GM06990 (cell line): Measurements from ENCODE around the gene CYP11A1.

Source experiments
- DNase-seq: peaks from one replicate; pipeline ENCODE4 v3.0.0-alpha.2; 2011; ENCODE audit not compliant: insufficient read length; ENCODE audit errors: extremely low read depth
- H3K27me3 ChIP-seq: replicated peaks from 2 replicates; pipeline ENCODE4 v1.6.0; 2011; ENCODE audit warnings: low read length; ENCODE audit not compliant: control insufficient read depth, insufficient read depth
- H3K36me3 ChIP-seq: 2 replicates; pipeline ENCODE4 v1.5.1; 2011; ENCODE audit warnings: low read length; ENCODE audit not compliant: control insufficient read depth, insufficient read depth
- H3K4me3 ChIP-seq: replicated peaks from 2 replicates; pipeline ENCODE4 v1.5.1; 2011; ENCODE audit warnings: low read depth, mild to moderate bottlenecking, control low read depth, low read length
- TF ChIP-seq, protein P1 (sequence below): IDR thresholded peaks from 2 replicates; pipeline ENCODE4 v1.5.1; 2011; ENCODE audit warnings: low read length, control low read depth, mild to moderate bottlenecking, inconsistent platforms; ENCODE audit not compliant: insufficient read depth, poor library complexity, severe bottlenecking

Gene CYP11A1

DNA sequence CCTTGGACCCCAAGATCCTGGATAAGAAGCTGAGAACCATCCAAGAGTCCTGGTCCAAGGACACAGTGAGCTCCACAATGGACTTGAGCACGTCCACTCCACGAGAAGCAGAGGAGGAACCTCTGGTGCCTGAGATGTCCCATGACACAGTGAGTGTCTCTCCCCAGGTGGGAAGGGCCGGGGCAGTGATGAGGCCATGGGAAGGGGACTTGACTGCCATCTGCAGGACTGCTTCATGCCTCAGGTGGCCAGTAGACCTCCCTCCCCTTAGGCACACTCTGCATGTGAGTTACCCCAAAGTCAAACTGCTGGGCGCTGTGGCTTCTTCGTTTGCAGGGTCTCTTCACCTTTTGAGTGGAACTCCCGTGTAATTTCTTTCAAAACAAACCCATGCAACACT, 71.6 kb downstream of the CYP11A1 start:
- DNase-seq = no peak
- Histone ChIP-seq H3K27me3 (no peaks in the 10 kb centered on the region; the same call in none of the 2 replicates), H3K4me3 (no peak overlapping the region), H3K36me3 (no peaks in the 10 kb centered on the region)
- TF ChIP-seq, protein P1, sequence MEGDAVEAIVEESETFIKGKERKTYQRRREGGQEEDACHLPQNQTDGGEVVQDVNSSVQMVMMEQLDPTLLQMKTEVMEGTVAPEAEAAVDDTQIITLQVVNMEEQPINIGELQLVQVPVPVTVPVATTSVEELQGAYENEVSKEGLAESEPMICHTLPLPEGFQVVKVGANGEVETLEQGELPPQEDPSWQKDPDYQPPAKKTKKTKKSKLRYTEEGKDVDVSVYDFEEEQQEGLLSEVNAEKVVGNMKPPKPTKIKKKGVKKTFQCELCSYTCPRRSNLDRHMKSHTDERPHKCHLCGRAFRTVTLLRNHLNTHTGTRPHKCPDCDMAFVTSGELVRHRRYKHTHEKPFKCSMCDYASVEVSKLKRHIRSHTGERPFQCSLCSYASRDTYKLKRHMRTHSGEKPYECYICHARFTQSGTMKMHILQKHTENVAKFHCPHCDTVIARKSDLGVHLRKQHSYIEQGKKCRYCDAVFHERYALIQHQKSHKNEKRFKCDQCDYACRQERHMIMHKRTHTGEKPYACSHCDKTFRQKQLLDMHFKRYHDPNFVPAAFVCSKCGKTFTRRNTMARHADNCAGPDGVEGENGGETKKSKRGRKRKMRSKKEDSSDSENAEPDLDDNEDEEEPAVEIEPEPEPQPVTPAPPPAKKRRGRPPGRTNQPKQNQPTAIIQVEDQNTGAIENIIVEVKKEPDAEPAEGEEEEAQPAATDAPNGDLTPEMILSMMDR = peak; percentile 16

DNA sequence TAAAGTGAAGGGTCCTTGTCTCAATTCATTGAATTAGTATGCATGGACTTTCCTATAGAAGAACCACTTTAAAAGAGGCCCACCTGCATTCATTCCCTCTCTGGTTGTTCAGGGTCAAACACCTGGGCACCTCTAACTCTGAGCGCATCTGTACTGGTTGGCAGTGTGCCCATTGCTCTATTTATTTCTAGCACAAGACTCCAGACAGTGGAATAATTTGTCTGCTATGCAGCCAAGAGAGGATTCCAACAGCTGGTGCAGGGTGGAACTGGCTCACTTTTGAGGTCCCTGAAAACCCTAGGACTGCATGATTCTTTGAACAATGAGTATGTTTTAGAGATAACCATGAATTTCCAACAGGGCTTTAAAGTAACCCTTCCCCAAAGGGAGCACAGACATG, 73.4 kb downstream of the CYP11A1 start:
- DNase-seq = no peak
- H3K4me3 ChIP-seq = no peak overlapping the region
- TF ChIP-seq, protein P1 = no peak
- H3K27me3 ChIP-seq = no peaks in the 10 kb centered on the region; the same call in 1 of the 2 replicates
- no peaks in the 10 kb centered on the region for H3K36me3 ChIP-seq

DNA sequence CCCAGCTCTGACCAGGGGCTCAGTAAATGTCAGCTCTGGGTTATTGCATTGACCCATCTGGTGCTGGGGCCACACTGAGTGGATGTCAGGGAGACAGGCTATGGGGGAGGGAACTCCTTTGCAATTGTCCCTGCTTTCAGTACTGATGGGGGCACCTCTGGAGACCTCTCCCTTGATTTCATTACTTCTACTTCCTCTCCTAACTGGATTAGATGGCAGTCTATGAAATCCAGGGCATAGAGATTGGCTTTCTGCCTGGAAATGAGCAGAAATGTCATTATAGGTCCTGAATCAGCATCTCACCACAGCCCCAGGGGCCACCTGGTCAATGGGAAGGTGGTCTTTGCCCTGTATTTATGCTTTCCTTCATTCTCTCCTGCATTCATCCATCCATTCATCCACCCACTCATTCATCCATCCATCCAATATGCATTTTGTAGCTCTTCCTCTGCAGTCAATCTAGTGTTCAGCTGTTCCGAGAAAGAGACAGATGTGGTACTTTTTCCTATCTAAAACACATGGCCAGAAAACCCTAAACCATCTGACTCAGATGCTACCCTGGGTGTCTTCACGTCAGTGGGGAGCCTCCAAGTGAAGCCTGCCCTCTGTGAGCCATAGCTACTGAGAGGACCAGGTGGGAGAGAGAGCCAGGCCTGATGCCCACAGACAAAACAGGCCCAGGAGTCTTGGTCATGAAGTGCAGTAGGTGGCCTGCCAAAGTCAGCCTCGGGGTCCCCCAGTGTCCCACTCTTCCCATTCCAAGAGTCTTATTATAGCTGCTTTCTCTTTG, 74.2 kb downstream of the CYP11A1 start:
- Histone ChIP-seq H3K27me3 (no peaks in the 10 kb centered on the region; the same call in 1 of the 2 replicates), H3K36me3 (no peaks in the 10 kb centered on the region), H3K4me3 (no peak overlapping the region)
- TF ChIP-seq, protein P1 = no peak
- DNase-seq = no peak

- DNase-seq = peak; percentile 69
- H3K27me3 ChIP-seq = no peaks in the 10 kb centered on the region; the same call in 1 of the 2 replicates
- H3K4me3 ChIP-seq = no peak overlapping the region
- no peaks in the 10 kb centered on the region for H3K36me3 ChIP-seq
- TF ChIP-seq, protein P1 = no peak
Observed at GRCh38 chr15:74291101-74292071, 76.1 kb downstream of the CYP11A1 start.

DNA sequence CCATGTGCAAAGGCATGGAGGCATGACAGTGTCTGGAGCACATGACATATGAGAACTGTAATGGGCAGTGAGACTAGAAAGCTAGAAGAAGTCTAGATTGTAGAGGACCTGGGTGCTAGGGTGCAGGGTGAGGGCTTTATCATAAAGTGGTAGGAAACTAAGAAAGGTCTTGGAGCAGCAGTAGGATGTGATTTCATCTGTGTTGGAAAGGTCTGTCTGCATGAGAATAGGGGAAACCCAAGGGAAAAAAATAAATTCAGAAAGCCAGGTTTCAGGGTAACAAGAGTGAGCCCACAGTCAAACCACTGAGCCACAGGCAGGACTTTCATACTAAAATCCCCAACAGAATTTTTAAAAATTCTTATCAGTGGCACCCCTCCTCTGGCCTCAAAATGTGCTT, 76.8 kb downstream of the CYP11A1 start:
- H3K36me3 ChIP-seq = no peaks in the 10 kb centered on the region
- no peak overlapping the region for H3K4me3 ChIP-seq
- H3K27me3 ChIP-seq = no peaks in the 10 kb centered on the region; the same call in 1 of the 2 replicates
- DNase-seq = no peak
- TF ChIP-seq, protein P1 = no peak
